Measurements from ENCODE around the gene SIX1. TPM values are rescaled to one million over a fixed set of nuclear protein-coding genes. Genes with fewer than 3 reads are reported as not detected.

Gene SIX1
- total and polyA plus RNA-seq, 2 of the 4 experiments (the other 2 are of a cell fraction), result 7.7 to 15.0 TPM

DNA sequence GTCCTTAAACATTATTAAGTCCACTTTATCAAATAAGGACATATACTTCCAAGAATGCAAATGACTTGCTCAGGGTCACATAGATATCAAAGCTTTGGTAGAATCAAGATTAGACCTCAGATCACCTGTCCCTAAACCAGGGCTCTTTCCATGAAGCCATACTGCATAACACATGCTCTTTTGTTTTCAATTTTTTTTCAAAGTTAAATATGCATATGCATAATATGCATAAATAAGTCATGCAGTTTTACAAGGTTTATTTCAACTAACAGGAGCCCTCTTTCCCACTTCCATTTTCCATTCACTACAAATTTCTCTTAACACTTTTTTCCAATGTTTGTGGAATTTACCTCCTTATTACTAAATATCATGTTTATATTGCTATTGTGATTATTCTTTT is 53.1 kb downstream of the SIX1 start:
- Histone ChIP-seq H2BK15ac (ENCODE audit: low read depth, low read length) (no peak overlapping the region), H4K8ac (ENCODE audit: low read depth in 2 of 2, low read length in 2 of 2) (no peak overlapping the region), H3K9me3 (ENCODE audit: control insufficient read depth, insufficient read depth, low read length) (no peaks in the 10 kb centered on the region), H3K79me1 (ENCODE audit: low read depth in 1 of 2, low read length in 2 of 2) (no peaks in the 10 kb centered on the region), H2BK20ac (ENCODE audit: low read depth, low read length) (no peak overlapping the region), H3K4ac (ENCODE audit: low read depth, low read length) (no peak overlapping the region), H4K20me1 (ENCODE audit: insufficient read depth, low read length) (no peaks in the 10 kb centered on the region), H3K4me3 (ENCODE audit: insufficient read depth, low read depth, low read length) (no peak overlapping the region), H3K18ac (ENCODE audit: low read depth, low read length) (no peak overlapping the region), H3K23ac (ENCODE audit: low read depth, low read length) (no peak overlapping the region), H3K27me3 (ENCODE audit: control insufficient read depth, insufficient read depth, low read length) (no peaks in the 10 kb centered on the region), H3K4me1 (ENCODE audit: control insufficient read depth, insufficient read depth, low read length) (no peaks in the 10 kb centered on the region), H3K9ac (ENCODE audit: low read depth, low read length) (no peak overlapping the region), H3K27ac (ENCODE audit: insufficient read depth, low read length) (no peak overlapping the region), H4K91ac (ENCODE audit: insufficient read depth, low read depth, low read length) (no peak overlapping the region), H3K14ac (replicated peaks; ENCODE audit: low read depth, low read length) (no peak overlapping the region), H3K4me2 (ENCODE audit: low read depth, low read length) (no peak overlapping the region), H2AFZ (replicated peaks; ENCODE audit: low read length, poor library complexity) (no peak overlapping the region), H2AK5ac (ENCODE audit: low read depth, low read length) (no peak overlapping the region), H4K5ac (ENCODE audit: low read depth, low read length) (no peak overlapping the region), H2BK120ac (ENCODE audit: low read depth, low read length) (no peak overlapping the region), H2AK9ac (replicated peaks; ENCODE audit: low read depth, low read length, poor library complexity) (no peak overlapping the region), H3K9me1 (ENCODE audit: insufficient read depth, low read length) (no peaks in the 10 kb centered on the region), H3K36me3 (ENCODE audit: control insufficient read depth, insufficient read depth, low read length) (no peaks in the 10 kb centered on the region), H3K56ac (ENCODE audit: extremely low read depth, insufficient read depth, low read length) (no peak overlapping the region), H2BK5ac (ENCODE audit: low read depth, low read length, poor library complexity, severe bottlenecking) (no peak overlapping the region)
- dilution Hi-C loops (cut with HindIII; ENCODE audit: low sequenced_read_pairs, unreplicated experiment) (no loop called here), in situ Hi-C loops (cut with MboI; ENCODE audit: low sequenced_read_pairs) (no loop called here), intact Hi-C loops (cut with micrococcal nuclease) (no loop called here)
- ATAC-seq (ENCODE audit: low read depth) (no peak), DNase-seq (no peak)
- ChIA-PET POLR2A (ENCODE audit: unreplicated experiment) (no interaction called here), CTCF (no interaction called here)
- TF ChIP-seq NFE2L2 (IDR thresholded peaks at IDR 0.05; ENCODE audit: low read depth, low read length) (no peak), CHD1 (IDR thresholded peaks at IDR 0.05; ENCODE audit: low read depth, low read length) (no peak), MAZ (IDR thresholded peaks at IDR 0.05; ENCODE audit: borderline replicate concordance, low read depth, low read length) (no peak), RFX5 (IDR thresholded peaks at IDR 0.05; ENCODE audit: low read depth, low read length) (no peak), FOS (IDR thresholded peaks at IDR 0.05; ENCODE audit: low read depth, low read length) (no peak), ELK1 (IDR thresholded peaks at IDR 0.05; ENCODE audit: borderline replicate concordance, low read depth, low read length) (no peak), POLR2A (IDR thresholded peaks at IDR 0.05; ENCODE audit: low read depth, low read length) (no peak), SMC3 (IDR thresholded peaks at IDR 0.05; ENCODE audit: low read depth, low read length) (no peak), BHLHE40 (IDR thresholded peaks at IDR 0.05; ENCODE audit: low read depth, low read length) (no peak), RCOR1 (IDR thresholded peaks at IDR 0.05; ENCODE audit: insufficient replicate concordance, low read length) (no peak), MXI1 (IDR thresholded peaks at IDR 0.05; ENCODE audit: borderline replicate concordance, low read depth, low read length) (no peak), MAFK (IDR thresholded peaks at IDR 0.05; ENCODE audit: low read depth, low read length) (no peak)
- TF ChIP-seq, protein P1, sequence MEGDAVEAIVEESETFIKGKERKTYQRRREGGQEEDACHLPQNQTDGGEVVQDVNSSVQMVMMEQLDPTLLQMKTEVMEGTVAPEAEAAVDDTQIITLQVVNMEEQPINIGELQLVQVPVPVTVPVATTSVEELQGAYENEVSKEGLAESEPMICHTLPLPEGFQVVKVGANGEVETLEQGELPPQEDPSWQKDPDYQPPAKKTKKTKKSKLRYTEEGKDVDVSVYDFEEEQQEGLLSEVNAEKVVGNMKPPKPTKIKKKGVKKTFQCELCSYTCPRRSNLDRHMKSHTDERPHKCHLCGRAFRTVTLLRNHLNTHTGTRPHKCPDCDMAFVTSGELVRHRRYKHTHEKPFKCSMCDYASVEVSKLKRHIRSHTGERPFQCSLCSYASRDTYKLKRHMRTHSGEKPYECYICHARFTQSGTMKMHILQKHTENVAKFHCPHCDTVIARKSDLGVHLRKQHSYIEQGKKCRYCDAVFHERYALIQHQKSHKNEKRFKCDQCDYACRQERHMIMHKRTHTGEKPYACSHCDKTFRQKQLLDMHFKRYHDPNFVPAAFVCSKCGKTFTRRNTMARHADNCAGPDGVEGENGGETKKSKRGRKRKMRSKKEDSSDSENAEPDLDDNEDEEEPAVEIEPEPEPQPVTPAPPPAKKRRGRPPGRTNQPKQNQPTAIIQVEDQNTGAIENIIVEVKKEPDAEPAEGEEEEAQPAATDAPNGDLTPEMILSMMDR (conservative IDR thresholded peaks at IDR 0.05; ENCODE audit: low read depth, low read length), result no peak
- no TSS peak for BruUV-seq (replicated peaks)
